Activated CD4-positive, alpha-beta T cell treated with anti-CD3 and anti-CD28 coated beads for 24 hours (primary cell): Measurements from ENCODE around the gene NFIA.

Experiments used
- DNase-seq, 2 donors: peaks; one replicate each; pipeline ENCODE4 v3.0.0-alpha.2; 2020; ENCODE audit warnings: low read depth in 2 of 2

NFIA gene

DNA sequence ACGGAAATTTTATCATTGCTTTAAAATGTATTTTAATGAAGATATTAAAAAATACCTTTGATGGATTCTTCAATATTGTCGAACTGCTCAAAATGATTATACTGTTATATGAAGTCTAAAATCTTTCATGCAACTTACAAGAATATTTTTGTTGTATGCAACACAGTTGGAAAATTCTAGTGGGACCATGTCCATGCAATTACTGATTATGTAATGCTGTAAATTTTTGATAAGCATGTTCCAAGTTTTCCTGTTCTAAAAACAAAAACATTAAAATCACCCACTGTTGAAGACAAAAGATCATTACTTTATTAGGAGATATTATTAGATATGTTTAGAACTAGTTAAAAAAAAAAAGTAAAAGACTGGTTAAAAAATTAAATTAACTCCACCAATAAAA is 132.8 kb downstream of the NFIA start:
- DNase-seq, result no peak

DNA sequence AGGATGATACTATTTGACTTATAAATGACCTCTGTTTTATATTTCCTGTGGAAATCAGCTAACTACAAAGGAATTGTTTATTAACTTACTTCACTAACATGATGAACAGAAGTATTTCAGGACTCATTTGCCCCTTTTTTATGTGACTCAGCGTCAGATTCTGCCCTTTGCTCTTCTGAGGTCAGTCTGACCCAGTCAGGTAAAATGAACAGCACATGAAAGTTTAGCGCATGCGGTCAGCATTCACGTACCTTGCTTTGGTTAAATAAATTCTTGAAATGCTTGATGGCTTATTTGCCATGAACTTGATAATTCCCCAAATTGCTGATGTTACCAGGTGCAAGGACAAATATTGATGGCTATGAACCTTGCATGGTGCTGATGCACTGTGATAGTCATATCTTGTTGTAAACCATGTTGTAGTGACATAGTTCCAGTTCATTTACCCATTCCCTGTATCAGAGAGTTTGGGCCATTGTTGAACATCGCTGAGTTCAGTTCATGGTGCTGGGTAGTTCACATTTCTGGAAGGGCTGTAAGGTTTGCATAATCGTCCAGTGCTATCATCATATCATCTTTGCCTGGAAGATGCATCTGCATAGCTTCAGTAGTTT is 133.4 kb downstream of the NFIA start:
- DNase-seq, result no peak

GRCh38 chr1:61220536-61220935 is 138.2 kb downstream of the NFIA start:
- DNase-seq, result no peak

DNA sequence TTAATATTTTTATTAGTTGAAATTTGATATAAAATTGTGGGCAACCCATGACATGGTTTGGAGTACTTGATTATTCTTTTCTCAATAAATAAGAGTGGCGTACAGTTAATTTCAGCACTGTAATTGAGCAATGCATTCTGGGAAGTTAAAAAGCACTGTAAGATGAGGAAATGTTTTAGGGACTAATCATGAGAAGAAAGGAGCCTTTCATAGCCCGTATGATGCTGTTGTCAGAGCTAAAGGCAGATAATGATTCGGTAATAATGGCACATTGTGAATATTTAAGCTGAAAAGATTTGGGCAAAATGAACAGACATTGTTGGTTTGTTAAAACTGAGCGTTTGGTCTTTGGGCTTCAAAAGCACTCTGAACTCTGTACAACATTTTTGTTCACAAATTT is 139.3 kb downstream of the NFIA start:
- no peak for DNase-seq

- no peak for DNase-seq
Observed at GRCh38 chr1:61222240-61222639, 139.9 kb downstream of the NFIA start.

DNA sequence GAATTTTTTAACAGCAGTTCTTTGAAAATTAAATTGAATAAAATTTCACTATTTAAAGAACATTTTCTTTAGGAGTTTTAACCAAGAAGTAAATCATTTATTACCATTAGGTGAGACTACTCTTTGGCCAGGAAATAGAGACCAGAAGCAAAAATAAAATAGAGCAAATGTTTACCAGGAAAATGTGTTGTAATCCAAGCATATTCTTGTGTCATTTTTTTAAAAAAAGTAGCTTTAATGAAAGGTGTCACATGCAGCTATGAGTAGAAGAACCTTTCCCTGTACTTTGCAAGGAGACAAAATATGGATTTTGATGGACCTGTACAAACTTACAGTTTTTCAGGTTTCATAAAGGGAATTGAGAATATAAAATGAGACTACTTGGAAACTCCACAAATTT is 140.8 kb downstream of the NFIA start:
- DNase-seq, result no peak

DNA sequence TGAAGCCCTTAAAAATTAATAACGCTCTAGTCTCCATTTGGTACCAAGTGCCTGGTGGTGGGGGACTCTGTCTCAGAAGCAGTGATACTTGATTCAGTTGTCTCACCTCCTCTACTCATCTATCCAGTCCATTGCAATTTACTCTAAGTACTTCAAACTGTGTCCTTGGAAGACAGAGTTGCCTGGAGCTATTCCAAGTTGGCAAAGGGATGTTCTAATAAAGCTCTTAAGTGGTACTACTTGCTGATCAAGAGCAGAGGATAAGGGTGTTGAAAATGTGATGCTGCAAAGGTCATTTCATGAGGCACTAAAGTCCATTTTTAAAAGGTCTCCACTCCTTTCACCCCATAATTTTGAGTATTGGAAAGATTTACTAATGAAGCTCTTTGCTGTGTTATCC is 142.2 kb downstream of the NFIA start:
- no peak for DNase-seq

- DNase-seq, result no peak
Observed at GRCh38 chr1:61225478-61225877, 143.1 kb downstream of the NFIA start.

DNA sequence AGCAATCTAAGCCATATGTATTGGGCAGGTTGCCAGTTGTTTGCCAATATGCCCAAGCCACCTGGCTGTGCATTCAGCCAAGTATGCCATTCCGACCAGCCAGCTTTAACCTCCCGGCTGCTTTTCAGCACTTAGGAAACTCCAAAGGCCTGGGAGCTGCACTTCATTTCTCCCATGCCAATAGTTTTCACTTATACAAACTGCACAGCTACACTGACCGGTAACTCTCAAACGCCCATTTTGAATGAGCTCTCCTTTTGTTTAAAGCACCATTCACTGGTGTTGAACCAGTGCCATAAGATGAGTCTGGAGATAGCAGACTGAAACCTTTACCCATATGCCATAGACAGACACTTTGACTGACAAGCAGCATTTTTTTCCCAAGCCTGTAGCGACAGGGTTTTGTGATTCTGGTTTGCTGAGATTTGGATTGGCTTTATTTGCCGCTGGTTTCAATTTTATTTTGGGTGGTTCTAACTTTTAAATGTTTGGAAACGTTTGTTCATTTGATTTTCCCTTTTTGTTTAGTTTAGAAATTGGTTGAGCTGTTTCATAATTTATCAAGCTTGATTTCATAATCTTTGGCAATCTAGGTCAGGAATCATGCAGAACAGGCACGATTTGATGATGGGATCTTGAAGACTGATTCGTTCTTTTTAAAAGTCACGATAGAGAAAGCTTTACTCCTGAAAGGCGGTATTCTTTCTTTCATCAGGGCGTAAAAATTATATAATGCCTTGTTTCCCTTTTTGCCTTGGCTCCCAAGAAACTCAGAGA is 144.6 kb downstream of the NFIA start:
- DNase-seq, result no peak

DNA sequence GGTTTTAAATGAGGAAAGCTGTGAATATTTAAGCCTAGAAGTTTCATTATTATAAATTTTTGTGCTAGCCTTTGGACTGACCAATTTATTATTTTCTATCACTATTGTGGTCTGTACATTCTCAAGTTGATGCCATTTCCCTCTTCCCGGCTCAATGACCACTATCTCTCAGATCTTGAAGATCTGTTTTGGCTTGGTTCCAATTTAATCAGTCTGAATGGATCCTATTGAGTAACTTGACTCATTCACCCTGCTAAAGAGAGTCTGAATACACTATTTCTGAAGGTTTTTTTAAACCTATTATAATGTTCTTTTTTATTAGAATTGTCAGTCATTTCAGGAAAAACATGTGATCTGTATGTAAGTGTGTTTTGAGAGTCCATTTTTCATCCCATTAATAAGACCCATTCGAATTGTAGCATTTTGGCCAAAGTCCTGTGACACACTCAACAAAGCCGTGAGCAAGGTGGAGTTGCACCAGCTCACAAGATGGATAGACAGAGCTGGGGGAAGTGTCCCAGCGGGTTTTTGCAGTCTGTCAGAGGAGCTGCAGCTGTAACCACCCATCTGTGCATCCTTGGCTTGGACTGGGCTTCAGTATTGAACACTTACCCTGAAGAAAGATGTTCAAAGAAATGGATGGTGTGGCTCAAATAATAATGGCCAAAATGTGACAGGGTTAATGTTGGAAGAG is 145.6 kb downstream of the NFIA start:
- no peak for DNase-seq

DNA sequence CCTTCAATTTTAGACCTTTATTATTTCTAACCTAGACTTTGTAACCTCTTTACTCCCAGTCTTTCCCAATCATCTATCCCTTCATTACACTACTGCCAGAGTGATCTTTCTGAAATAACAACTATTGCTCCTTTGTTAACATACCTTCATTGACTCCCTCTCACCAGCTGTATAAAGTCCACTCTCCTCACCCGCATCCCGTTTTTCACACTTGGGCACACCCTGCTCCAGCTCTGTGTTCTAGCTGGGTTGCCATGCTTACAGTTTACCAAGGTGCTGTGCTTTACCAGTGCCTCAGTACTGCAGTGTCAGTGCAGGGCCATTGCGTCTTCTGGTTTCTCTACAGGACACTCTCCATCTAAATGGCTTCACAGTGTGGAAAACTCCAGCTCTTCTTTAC is 148.2 kb downstream of the NFIA start:
- no peak for DNase-seq

DNA sequence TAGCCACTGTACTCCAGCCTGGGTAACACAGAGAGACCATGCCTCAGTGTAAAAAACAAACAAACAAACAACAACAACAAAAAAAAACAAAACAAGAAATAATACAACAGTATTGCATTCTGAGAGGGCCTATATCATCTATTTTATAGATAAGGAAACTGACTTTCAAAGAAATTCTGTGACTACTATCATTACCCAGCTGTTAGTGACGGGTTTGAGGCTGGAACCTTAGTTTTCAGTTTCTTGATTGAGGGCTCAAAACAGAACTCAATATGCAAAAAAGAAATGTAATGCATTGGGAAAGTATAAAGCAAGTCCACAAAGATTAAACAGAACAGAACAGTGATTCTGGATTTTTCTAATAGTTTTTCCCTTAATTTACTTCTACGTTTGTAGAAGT is 149.4 kb downstream of the NFIA start:
- no peak for DNase-seq

GRCh38 chr1:61233121-61233660 is 150.8 kb downstream of the NFIA start:
- DNase-seq, result no peak

DNA sequence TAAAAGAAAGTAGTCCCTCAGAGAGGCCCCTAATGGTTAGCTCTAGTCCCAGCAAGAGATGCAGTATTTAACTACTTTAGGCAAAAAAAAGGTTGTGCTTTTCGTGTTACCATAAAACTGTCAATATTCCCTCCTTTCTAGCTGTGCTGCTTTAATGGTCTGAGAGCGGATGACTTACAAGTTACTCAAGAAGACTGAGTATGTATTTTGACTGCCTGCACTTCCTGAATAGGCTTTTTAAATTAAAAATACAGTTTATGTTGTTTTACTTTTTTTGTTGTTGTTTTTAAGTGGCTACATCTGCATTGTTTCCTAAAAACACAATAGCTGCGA is 152.2 kb downstream of the NFIA start:
- DNase-seq, result no peak

DNA sequence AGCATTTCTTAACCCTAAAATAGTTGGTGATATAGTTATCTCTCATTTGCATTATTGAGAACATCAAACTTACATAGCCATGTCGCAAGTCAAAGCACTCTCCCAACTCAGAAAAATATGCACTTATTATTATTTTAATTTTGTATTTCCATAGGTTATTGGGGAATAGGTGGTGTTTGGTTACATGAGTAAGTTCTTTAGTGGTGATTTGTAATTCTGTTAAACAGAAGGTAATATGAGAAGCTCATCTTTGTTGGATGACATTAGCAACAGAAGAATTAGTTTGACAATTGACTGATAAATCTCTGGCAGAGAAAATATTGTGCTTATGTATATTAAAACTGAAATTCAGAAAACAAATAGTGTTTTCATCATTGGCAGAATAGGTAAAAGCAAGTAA is 154.8 kb downstream of the NFIA start:
- no peak for DNase-seq

DNA sequence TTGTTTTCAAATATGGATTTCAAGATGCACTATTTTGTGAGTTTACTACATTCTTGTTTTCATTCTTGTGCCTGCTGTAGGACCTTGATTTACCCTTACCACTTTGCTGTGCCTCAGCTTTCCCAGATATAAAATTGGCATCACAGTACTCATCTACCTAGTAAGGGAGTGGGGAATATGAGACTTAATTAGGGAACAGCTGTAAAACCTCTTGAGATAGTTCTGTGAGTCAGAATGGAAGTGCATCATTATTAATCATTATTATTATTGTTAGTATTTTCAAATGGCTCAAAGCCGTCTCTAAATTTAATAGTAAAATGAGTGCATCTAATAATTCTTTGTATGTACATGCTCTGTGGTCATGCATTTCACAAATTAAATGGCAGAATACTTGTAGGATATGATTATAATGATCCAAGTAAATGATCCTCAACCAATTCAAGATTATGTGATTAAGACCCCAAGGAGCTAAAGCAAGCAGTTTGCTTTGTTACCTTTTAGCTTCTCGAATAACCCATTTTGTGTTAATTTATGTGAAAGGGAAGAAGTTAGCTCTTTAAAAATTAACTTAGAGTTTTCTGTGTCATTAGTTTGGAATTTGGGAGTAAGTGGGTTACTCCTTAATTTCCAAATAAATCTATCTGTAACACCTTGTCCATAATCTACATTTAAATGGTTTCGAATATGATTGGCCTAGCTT is 155.4 kb downstream of the NFIA start:
- no peak for DNase-seq

GRCh38 chr1:61238359-61238665 is 156.0 kb downstream of the NFIA start:
- DNase-seq, result no peak

DNA sequence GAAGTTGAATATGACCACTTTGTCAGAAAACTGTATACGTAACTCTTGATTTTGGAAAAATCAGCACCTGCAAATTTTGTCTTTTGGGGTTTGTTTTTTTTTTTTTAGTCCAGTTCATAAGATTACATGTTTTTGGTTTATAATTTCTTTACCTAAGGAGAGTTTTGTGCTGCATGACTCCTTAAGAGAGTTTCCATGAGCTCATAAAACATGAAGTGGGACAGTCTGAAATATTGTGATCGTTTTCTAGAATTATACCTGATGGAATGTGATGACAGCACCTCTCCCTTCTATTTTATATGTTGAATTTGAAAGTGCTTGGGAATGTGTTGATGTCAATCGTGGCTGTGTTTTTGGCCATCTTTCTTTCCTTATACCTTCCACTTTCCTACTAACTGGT is 158.5 kb downstream of the NFIA start:
- no peak for DNase-seq

DNA sequence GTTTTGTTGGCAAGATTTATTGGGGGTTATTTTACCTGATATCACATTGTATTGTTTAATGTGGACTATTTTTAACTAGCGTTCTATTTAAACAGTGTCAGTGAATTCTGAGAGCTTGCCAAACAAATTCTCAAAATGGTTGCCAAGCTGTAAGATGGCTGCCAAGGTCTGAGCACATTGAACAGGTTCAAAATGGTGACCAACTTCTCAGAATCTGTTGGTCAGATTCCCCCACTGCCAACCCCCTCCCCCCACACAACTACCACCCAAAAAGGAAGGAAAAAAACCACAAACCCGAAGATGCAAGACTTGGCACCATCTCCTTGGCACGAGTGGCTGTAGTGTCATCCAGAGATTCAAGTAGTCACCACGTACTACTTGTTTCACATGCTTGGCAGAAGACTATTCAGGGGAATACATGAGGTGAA is 159.1 kb downstream of the NFIA start:
- no peak for DNase-seq

GRCh38 chr1:61241973-61242381 is 159.6 kb downstream of the NFIA start:
- DNase-seq, result no peak

DNA sequence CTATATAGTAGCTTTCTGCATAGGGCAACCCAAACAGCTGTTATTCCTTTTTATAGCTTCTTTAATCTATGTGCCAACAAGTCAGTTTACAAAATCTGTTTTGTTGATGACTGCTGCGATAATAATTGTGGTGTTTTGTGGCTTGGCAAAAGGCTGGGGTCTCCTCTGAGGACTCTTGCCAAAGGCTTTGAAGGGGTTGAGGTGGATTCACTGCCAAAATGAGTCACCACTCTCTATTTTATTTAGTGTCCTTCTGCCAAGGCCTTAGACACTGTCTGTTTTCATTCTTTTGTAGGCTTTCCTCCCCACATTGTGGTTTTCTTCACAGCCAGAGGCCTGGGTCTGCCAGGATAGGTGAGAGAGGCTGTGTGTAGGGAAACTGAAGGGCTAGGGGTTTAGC is 161.8 kb downstream of the NFIA start:
- DNase-seq, result no peak

DNA sequence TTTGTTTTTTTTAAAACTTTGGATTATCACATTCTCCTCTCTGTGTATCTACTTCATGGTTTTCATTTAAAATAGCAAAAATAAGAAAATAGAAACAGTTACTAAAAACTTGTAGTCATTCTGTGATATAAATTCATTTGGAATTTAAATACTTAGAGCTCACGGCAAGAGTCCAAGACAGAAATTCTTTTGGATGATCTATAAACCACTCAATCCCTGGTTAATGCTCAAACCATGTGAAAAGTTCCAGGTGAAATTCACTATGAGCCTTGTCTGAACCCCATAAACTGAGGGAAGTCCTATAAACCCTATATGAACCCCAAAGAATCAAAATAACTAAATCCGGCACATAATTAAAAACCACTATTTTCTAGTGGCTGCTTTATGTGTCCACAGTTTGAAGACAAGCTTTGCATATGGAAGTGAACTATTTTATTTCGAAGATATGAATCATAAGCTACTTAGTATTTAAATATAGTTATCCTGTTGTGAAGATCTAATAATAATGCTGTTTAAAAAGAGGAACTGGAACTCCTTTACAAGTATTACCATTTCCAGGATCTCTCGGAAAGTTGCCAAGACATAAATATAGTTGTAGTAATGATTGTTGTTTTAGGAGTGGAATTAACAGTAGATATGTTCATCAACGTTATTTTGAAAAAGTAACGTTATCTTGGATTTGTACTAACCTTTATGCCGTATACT is 163.5 kb downstream of the NFIA start:
- no peak for DNase-seq
